ENCODE data around the gene SRBD1. TPM values are rescaled to one million over a fixed set of nuclear protein-coding genes. Genes with fewer than 3 reads are reported as not detected.

The SRBD1 gene
- total and polyA plus RNA-seq, 9 donors, result 4.8 to 34.8 (median 15.9) TPM

DNA sequence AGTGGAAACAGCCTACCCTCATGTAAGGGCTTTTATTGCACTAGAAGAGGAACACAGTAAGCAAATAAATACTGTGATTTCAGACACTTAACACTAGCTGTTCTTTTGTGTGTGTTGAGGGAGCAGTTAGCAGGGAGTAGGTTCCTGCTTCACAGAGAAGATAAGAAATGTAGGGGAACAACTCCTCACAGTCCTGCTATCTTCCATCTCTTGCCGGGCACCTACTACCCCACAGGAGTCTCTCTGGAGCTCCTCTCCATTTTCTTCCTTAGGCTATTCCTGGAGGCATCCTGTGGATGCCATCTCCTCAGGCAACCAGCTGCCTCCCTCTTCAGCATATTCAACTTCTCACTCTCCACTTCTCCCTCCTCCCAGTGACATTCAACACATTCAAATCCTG, 145.0 kb downstream of the SRBD1 start:
- Histone ChIP-seq H3K4me1 (ENCODE audit: insufficient read depth) (no peaks in the 10 kb centered on the region), H3K9me3 (no peaks in the 10 kb centered on the region), H3K4me3 (no peak overlapping the region), H3K27ac (no peak overlapping the region), H3K27me3 (no peaks in the 10 kb centered on the region), H3K36me3 (no peaks in the 10 kb centered on the region)
- WGBS, 3 donors, result 47 to 64% (median 51%) methylated on average over 1 of the region's 1 CpG
- TF ChIP-seq, protein P1, sequence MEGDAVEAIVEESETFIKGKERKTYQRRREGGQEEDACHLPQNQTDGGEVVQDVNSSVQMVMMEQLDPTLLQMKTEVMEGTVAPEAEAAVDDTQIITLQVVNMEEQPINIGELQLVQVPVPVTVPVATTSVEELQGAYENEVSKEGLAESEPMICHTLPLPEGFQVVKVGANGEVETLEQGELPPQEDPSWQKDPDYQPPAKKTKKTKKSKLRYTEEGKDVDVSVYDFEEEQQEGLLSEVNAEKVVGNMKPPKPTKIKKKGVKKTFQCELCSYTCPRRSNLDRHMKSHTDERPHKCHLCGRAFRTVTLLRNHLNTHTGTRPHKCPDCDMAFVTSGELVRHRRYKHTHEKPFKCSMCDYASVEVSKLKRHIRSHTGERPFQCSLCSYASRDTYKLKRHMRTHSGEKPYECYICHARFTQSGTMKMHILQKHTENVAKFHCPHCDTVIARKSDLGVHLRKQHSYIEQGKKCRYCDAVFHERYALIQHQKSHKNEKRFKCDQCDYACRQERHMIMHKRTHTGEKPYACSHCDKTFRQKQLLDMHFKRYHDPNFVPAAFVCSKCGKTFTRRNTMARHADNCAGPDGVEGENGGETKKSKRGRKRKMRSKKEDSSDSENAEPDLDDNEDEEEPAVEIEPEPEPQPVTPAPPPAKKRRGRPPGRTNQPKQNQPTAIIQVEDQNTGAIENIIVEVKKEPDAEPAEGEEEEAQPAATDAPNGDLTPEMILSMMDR (IDR thresholded peaks at IDR 0.05), result no peak
- TF ChIP-seq EP300 (IDR thresholded peaks at IDR 0.05) (no peak), POLR2A (IDR thresholded peaks at IDR 0.05) (no peak)
- no peak for DNase-seq
- intact Hi-C loops (cut with DNase I), result no loop called here

DNA sequence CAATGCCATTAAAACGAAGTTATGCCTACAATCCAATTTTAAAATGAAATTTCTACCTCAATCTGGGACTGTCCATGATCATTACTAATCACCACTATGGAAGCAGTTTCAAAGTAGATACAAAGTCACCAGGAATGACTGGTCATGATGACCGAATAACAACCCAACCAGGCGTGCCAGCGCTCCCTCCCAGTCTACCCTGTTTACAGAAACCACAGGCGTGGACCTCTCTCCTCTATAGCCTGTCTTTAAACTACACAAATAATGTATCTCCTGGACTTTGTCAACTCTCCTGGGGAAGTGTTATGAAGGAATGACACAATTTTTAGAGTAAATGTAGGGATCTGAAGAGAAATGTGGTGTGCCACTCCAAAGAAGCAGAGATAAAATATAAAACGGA, 150.2 kb downstream of the SRBD1 start:
- no peaks in the 10 kb centered on the region for H3K9me3 ChIP-seq
- no peak overlapping the region for H3K4me3 ChIP-seq
- TF ChIP-seq, protein P1 (IDR thresholded peaks at IDR 0.05), result no peak
- no peak for TF ChIP-seq EP300 (IDR thresholded peaks at IDR 0.05)
- TF ChIP-seq POLR2A (IDR thresholded peaks at IDR 0.05), result no peak
- no peak overlapping the region for H3K27ac ChIP-seq
- WGBS, 3 donors, result 95 to 97% (median 95%) methylated on average over 6 of the region's 6 CpGs
- no peaks in the 10 kb centered on the region for H3K36me3 ChIP-seq
- intact Hi-C loops (cut with DNase I), result no loop called here
- no peaks in the 10 kb centered on the region for H3K4me1 ChIP-seq (ENCODE audit: insufficient read depth)
- no peak for DNase-seq
- H3K27me3 ChIP-seq, result no peaks in the 10 kb centered on the region

DNA sequence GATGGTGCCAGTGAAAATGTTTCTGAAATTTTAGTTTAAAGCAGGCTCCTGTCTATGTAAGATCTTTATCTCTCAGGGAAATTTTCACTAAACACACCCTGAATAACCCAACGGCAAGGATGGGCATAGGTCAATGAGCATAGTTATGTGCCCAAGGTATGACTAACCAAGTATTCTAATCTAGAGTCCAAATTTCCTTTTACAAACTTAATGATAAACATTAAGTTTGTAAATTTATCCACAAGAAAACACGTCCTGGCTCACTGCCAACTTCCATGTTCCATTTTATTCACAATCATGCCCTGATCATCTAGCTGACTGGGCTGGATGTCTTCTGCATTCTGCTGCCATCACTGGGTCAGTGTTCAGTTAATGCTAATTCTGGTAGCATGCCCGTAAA, 151.2 kb downstream of the SRBD1 start:
- intact Hi-C loops (cut with DNase I), result loop anchor here in 1 of 4 donors (5.0 kb wide), 1 partner anchor 1112 kb away; no protein-coding TSS in a partner anchor
- H3K27ac ChIP-seq, result no peak overlapping the region
- TF ChIP-seq EP300 (IDR thresholded peaks at IDR 0.05) (no peak), POLR2A (IDR thresholded peaks at IDR 0.05) (no peak)
- TF ChIP-seq, protein P1 (IDR thresholded peaks at IDR 0.05), result no peak

DNA sequence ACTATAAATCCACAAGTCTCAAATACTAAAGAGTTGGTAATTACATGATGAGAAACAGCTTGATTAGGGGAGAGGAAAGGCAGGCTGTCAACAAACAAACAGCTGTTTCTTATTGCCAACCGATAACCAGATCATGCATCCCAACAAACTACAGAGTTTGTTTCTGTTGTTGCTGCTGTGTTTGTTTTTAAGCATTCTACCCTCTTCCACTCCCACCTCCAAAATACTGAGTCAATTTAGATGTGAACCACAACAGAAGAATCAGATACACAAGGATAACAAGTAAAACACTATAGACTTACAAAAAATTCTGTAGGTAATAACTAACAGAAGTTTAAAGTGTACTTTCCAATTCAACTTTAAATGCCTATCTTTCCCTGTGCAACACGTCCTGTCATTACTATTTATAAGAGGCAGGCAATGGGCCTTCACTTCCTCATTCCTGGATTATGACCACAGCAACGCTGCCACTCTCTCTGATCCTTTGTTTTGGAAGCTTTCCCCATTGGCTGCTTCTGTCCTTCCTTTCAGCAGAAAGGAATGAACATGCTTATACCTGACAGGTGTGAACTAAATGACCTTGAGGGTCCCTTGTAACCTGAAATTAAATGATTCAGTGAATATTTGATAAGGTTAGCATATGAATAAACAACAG, 152.0 kb downstream of the SRBD1 start:
- Histone ChIP-seq H3K4me3 (no peak overlapping the region), H3K9me3 (no peaks in the 10 kb centered on the region), H3K36me3 (no peaks in the 10 kb centered on the region), H3K27ac (no peak overlapping the region), H3K27me3 (no peaks in the 10 kb centered on the region), H3K4me1 (ENCODE audit: insufficient read depth) (no peaks in the 10 kb centered on the region)
- no peak for TF ChIP-seq POLR2A (IDR thresholded peaks at IDR 0.05)
- TF ChIP-seq, protein P1 (IDR thresholded peaks at IDR 0.05), result no peak
- no peak for TF ChIP-seq EP300 (IDR thresholded peaks at IDR 0.05)
- WGBS, 3 donors, result 22 to 37% (median 33%) methylated on average over 3 of the region's 3 CpGs
- DNase-seq, result peak in 1 of 5 donors; percentile 20
- intact Hi-C loops (cut with DNase I), result loop anchor here in 1 of 4 donors (5.0 kb wide), 1 partner anchor 1113 kb away; no protein-coding TSS in a partner anchor

More for the DNA sequence above, 151.2 kb downstream of the SRBD1 start:
- no peaks in the 10 kb centered on the region for H3K4me1 ChIP-seq (ENCODE audit: insufficient read depth)
- H3K4me3 ChIP-seq, result no peak overlapping the region
- H3K27me3 ChIP-seq, result no peaks in the 10 kb centered on the region
- no peaks in the 10 kb centered on the region for H3K36me3 ChIP-seq
- peak in 1 of 5 donors; percentile 18 for DNase-seq
- 82 to 86% (median 84%) methylated on average over 3 of the region's 3 CpGs for WGBS, 3 donors
- H3K9me3 ChIP-seq, result no peaks in the 10 kb centered on the region
